Endothelial cell of umbilical vein (primary cell): Measurements from ENCODE around the gene NPFFR1. TPM values are rescaled to one million over a fixed set of nuclear protein-coding genes. Genes with fewer than 3 reads are reported as not detected.

Source experiments
- BruUV-seq: library from RNA; stranded (reverse); fragments of 400-500 nt; replicated peaks from 2 replicates; lab custom pipeline; 2021; lab: Mats Ljungman, UMichigan
- CTCF ChIA-PET: fragments of 300-600, 350-600 bp; sonication (Branson Sonifier 250); formaldehyde crosslinking; loops from one replicate; lab custom pipeline; 2021; ENCODE audit warnings: antibody characterized with exemption, inconsistent platforms; lab: Charles Lee
- POLR2A ChIA-PET: fragments of 300-600, 350-600 bp; sonication (Branson Sonifier 250); formaldehyde crosslinking; loops from one replicate; lab custom pipeline; 2021; ENCODE audit warnings: antibody characterized with exemption, inconsistent platforms; lab: Charles Lee
- DNase-seq: peaks from one replicate; pipeline ENCODE4 v3.0.0-alpha.2; 2011; ENCODE audit warnings: low read depth, low spot score
- FAIRE-seq: peaks from 2 replicates; lab custom pipeline; 2011; peaks lifted over from hg19 to GRCh38; lab: Jason Lieb, UNC
- H2AFZ ChIP-seq: 2 replicates; pipeline ENCODE4 v1.6.0; 2012; ENCODE audit warnings: low read depth, low read length, control low read depth, inconsistent platforms
- H3K27ac ChIP-seq: 2 replicates; pipeline ENCODE4 v1.5.1; 2011; ENCODE audit warnings: low read depth, mild to moderate bottlenecking, control low read depth, low read length, moderate library complexity; ENCODE audit not compliant: insufficient read depth
- H3K27me3 ChIP-seq, 2 experiments: 2 replicates each; pipeline versions ENCODE4 v1.6.0 to v1.6.1; 2011; ENCODE audit warnings: low read length in 2 of 2, mixed read lengths in 1 of 2; ENCODE audit not compliant: control insufficient read depth in 2 of 2, insufficient read depth in 2 of 2
- H3K36me3 ChIP-seq, 2 experiments: 2 replicates in 1 of 2; 3 replicates in 1 of 2; pipeline ENCODE4 v1.5.1; 2011; ENCODE audit warnings: low read length in 2 of 2, mild to moderate bottlenecking in 1 of 2, moderate library complexity in 1 of 2; ENCODE audit not compliant: control insufficient read depth in 2 of 2, insufficient read depth in 2 of 2; ENCODE audit errors: extremely low read depth in 1 of 2
- H3K4me1 ChIP-seq: 3 replicates; pipeline ENCODE4 v1.5.1; 2011; ENCODE audit warnings: mild to moderate bottlenecking, low read length; ENCODE audit not compliant: control insufficient read depth, insufficient read depth; ENCODE audit errors: extremely low read depth
- H3K4me2 ChIP-seq: 2 replicates; pipeline ENCODE4 v1.6.1; 2011; ENCODE audit warnings: low read length, control low read depth, mixed read lengths; ENCODE audit not compliant: insufficient read depth
- H3K4me3 ChIP-seq, 3 experiments: fragments of 200-600 bp in 1 of 3; sonication (generic), shearing (Covaris generic) in 1 of 3; replicated peaks in 1 of 3; 2 replicates each; pipeline ENCODE4 v1.5.1; 2011 to 2016; ENCODE audit warnings: control low read depth in 3 of 3, low read length in 3 of 3, mild to moderate bottlenecking in 2 of 3, inconsistent platforms in 1 of 3, low read depth in 1 of 3, moderate library complexity in 1 of 3; ENCODE audit not compliant: insufficient read depth in 1 of 3
- H3K79me2 ChIP-seq: 2 replicates; pipeline ENCODE4 v1.6.0; 2012; ENCODE audit warnings: low read length, inconsistent platforms; ENCODE audit not compliant: control insufficient read depth, insufficient read depth
- H3K9ac ChIP-seq: replicated peaks from 2 replicates; pipeline ENCODE3; 2011; ENCODE audit warnings: low read length, control low read depth; ENCODE audit not compliant: insufficient read depth; ENCODE audit errors: extremely low read depth
- H3K9me1 ChIP-seq: replicated peaks from 3 replicates; pipeline ENCODE4 v1.6.0; 2011; ENCODE audit warnings: mild to moderate bottlenecking, low read length; ENCODE audit not compliant: control insufficient read depth, insufficient read depth; ENCODE audit errors: extremely low read depth
- H3K9me3 ChIP-seq: replicated peaks from 2 replicates; pipeline ENCODE4 v1.5.1; 2012; ENCODE audit warnings: low read length, inconsistent platforms; ENCODE audit not compliant: control insufficient read depth, insufficient read depth
- H4K20me1 ChIP-seq: replicated peaks from 2 replicates; pipeline ENCODE3; 2011; ENCODE audit warnings: mild to moderate bottlenecking, low read length; ENCODE audit not compliant: control insufficient read depth, insufficient read depth; ENCODE audit errors: extremely low read depth
- EZH2 ChIP-seq: IDR thresholded peaks from 2 replicates; pipeline ENCODE4 v1.6.1; 2012; ENCODE audit warnings: borderline replicate concordance, low read depth, mild to moderate bottlenecking, moderate library complexity, low read length, inconsistent platforms; ENCODE audit not compliant: severe bottlenecking
- FOS ChIP-seq: IDR thresholded peaks from 2 replicates; pipeline ENCODE4 v1.6.1; 2011; ENCODE audit warnings: mild to moderate bottlenecking, low read length, moderate library complexity, borderline replicate concordance; ENCODE audit not compliant: insufficient read depth
- GATA2 ChIP-seq: IDR thresholded peaks from 2 replicates; pipeline ENCODE4 v1.7.0; 2011; ENCODE audit warnings: low read depth, mild to moderate bottlenecking, moderate library complexity, mixed read lengths, low read length; ENCODE audit not compliant: insufficient read length, insufficient read depth
- JUN ChIP-seq: IDR thresholded peaks from 2 replicates; pipeline ENCODE4 v1.6.1; 2011; ENCODE audit warnings: borderline replicate concordance, low read depth; ENCODE audit not compliant: insufficient read length, insufficient read depth
- MYC ChIP-seq: IDR thresholded peaks from one replicate; pipeline ENCODE4 v1.6.1; 2011; ENCODE audit warnings: mild to moderate bottlenecking, low read depth, low read length
- POLR2A ChIP-seq: IDR thresholded peaks from 2 replicates; pipeline ENCODE4 v1.6.1; 2012; ENCODE audit warnings: low read depth, mild to moderate bottlenecking, control low read depth, low read length
- POLR2AphosphoS5 ChIP-seq: IDR thresholded peaks from 2 replicates; pipeline ENCODE4 v1.6.1; 2012; ENCODE audit warnings: low read depth, mild to moderate bottlenecking, control low read depth, low read length, moderate library complexity; ENCODE audit not compliant: insufficient read depth
- dilution Hi-C: fragments of 300-500 bp; cut with MboI; formaldehyde crosslinking; loops from one replicate; pipeline ENCODE4 v1.15.0; 2019; ENCODE audit warnings: low sequenced_read_pairs; ENCODE audit not compliant: extremely low pct_ligation_motif_present
- intact Hi-C: fragments of 100-400 bp; cut with micrococcal nuclease; formaldehyde crosslinking; loops from one replicate; pipeline ENCODE4 v1.10.0; 2022
- polyA plus RNA-seq, 4 experiments: library from polyadenylated mRNA; depleted of rRNA in 3 of 4; stranded (reverse) in 3 of 4; unstranded in 1 of 4; fragments of >200 nt; gene quantifications; 2 replicates each; pipeline versions ENCODE4 v1.2.1 to v1.2.3, GENCODE V29; 2011 to 2012; ENCODE audit warnings: missing spikeins in 1 of 4
- total RNA-seq: library from RNA; stranded (reverse); gene quantifications from 2 replicates; pipeline ENCODE4 v1.2.3, GENCODE V29; 2021
- TF ChIP-seq, protein P1 (sequence below), 2 donors: IDR thresholded peaks; 1 replicate in 1 of 2; 2 replicates in 1 of 2; pipeline ENCODE4 v1.5.1; 2011; ENCODE audit warnings: low read length in 2 of 2, mild to moderate bottlenecking in 2 of 2, moderate library complexity in 2 of 2, control low read depth in 1 of 2, inconsistent platforms in 1 of 2, low read depth in 1 of 2; ENCODE audit not compliant: insufficient read depth in 1 of 2; ENCODE audit errors: extremely low read depth in 1 of 2

NPFFR1 gene
- total and polyA plus RNA-seq, 2 donors (not counting 3 experiments of a cell fraction or from before 2014, with no cell fraction given) = not detected

DNA sequence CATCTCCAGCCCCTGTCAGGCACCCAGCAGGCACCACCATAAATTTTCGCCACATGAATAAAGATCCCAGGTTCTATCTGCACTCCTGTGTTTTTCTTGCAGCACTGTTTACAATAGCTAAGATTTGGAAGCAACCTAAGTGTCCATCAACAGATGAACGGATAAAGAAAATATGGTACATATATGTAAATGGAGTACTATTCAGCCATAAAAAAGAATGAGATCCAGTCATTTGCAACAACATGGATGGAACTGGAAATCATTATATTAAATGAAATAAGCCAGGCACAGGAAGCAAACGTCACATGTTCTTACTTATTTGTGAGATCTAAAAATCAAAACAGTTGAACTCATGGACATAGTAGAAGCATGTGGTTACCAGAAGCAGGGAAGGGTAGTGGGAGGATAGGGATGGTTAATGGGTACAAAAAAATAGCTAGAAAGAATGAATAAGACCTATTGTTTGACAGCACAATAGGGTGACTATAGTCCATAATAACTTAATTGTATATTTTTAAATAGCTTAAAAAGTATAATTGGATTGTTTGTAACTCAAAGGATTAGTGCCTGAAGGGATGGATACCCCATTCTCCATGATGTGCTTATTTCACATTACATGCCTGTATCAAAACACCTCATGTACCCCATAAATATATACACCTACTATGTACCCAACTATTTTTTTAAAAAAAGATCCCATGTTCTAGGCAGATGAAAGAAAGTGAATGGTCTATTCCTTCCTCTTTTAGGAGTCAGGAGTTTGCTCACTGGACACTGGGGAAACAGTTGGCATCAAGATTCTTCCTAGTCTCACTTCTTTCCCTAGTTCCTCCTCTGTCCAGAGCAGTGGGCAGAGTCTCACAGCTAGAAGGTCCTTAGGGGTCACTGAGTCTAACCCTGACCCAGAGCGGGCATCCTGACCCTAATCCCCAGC is 1.0 kb upstream of the NPFFR1 start:
- TF ChIP-seq POLR2A (no peak), MYC (no peak), POLR2AphosphoS5 (no peak), EZH2 (no peak), FOS (no peak), GATA2 (no peak), JUN (no peak)
- TF ChIP-seq, protein P1, sequence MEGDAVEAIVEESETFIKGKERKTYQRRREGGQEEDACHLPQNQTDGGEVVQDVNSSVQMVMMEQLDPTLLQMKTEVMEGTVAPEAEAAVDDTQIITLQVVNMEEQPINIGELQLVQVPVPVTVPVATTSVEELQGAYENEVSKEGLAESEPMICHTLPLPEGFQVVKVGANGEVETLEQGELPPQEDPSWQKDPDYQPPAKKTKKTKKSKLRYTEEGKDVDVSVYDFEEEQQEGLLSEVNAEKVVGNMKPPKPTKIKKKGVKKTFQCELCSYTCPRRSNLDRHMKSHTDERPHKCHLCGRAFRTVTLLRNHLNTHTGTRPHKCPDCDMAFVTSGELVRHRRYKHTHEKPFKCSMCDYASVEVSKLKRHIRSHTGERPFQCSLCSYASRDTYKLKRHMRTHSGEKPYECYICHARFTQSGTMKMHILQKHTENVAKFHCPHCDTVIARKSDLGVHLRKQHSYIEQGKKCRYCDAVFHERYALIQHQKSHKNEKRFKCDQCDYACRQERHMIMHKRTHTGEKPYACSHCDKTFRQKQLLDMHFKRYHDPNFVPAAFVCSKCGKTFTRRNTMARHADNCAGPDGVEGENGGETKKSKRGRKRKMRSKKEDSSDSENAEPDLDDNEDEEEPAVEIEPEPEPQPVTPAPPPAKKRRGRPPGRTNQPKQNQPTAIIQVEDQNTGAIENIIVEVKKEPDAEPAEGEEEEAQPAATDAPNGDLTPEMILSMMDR (IDR thresholded peaks at IDR 0.05; ENCODE audit: extremely low read depth in 1 of 2, insufficient read depth in 1 of 2, low read depth in 1 of 2, low read length in 2 of 2) = no peak
- Histone ChIP-seq H3K36me3 (no peaks in the 10 kb centered on the region), H3K4me2 (no peak overlapping the region), H3K9me1 (no peaks in the 10 kb centered on the region), H2AFZ (no peak overlapping the region), H3K27ac (no peak overlapping the region), H3K27me3 (peaks cover 51 to 63% of the 10 kb centered on the region in 2 experiments), H3K9me3 (no peaks in the 10 kb centered on the region), H4K20me1 (no peaks in the 10 kb centered on the region), H3K79me2 (no peaks in the 10 kb centered on the region), H3K4me3 (no peak overlapping the region), H3K4me1 (no peaks in the 10 kb centered on the region), H3K9ac (no peak overlapping the region)
- no TSS peak for BruUV-seq
- intact Hi-C loops = no loop called here
- DNase-seq (no peak), FAIRE-seq (no peak)
- CTCF ChIA-PET = interaction anchor here (0.7 to 2.0 kb wide), 3 partner anchors 12 to 63 kb away, joined by 3 to 6 read pairs (median 3); no protein-coding TSS in a partner anchor
- POLR2A ChIA-PET = no interaction called here
- dilution Hi-C loops = no loop called here
